ENCODE measurements around the gene INTS7. TPM values are rescaled to one million over a fixed set of nuclear protein-coding genes. Genes with fewer than 3 reads are reported as not detected.
A peak's percentile ranks its signal among the peaks of the same experiment; 100 is the strongest.
"Not testable (repeated sequence)": the region's sequence is repeated elsewhere in the genome, so short reads cannot be mapped to it uniquely, and the experiment has no call there.

INTS7 gene
- total RNA-seq, 2 donors from 2014 or later, result 11.0 to 18.5 TPM

GRCh38 chr1:211938561-211938997 lies 96.8 kb downstream of the INTS7 start:
- Histone ChIP-seq H3K9me3 (no peaks in the 10 kb centered on the region), H3K9ac (ENCODE audit: low read depth in 2 of 2, low read length in 2 of 2) (no peak overlapping the region), H3K4me1 (no peaks in the 10 kb centered on the region), H3K4me3 (no peak overlapping the region), H3K36me3 (no peaks in the 10 kb centered on the region), H3K27ac (peak overlapping the region; percentile 19), H3K27me3 (no peaks in the 10 kb centered on the region)
- TF ChIP-seq, protein P1, sequence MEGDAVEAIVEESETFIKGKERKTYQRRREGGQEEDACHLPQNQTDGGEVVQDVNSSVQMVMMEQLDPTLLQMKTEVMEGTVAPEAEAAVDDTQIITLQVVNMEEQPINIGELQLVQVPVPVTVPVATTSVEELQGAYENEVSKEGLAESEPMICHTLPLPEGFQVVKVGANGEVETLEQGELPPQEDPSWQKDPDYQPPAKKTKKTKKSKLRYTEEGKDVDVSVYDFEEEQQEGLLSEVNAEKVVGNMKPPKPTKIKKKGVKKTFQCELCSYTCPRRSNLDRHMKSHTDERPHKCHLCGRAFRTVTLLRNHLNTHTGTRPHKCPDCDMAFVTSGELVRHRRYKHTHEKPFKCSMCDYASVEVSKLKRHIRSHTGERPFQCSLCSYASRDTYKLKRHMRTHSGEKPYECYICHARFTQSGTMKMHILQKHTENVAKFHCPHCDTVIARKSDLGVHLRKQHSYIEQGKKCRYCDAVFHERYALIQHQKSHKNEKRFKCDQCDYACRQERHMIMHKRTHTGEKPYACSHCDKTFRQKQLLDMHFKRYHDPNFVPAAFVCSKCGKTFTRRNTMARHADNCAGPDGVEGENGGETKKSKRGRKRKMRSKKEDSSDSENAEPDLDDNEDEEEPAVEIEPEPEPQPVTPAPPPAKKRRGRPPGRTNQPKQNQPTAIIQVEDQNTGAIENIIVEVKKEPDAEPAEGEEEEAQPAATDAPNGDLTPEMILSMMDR (IDR thresholded peaks at IDR 0.05), result no peak
- intact Hi-C loops (cut with DNase I), result no loop called here
- DNase-seq, result no peak

- H3K9me3 ChIP-seq; H3K36me3 ChIP-seq; H3K27me3 ChIP-seq; H3K9ac ChIP-seq (ENCODE audit: low read depth in 2 of 2, low read length in 2 of 2); intact Hi-C loops (cut with DNase I); H3K4me1 ChIP-seq; DNase-seq; H3K4me3 ChIP-seq; H3K27ac ChIP-seq: not testable (repeated sequence)
These were observed 97.9 kb downstream of the INTS7 start for GRCh38 chr1:211937422-211937821.

- H3K9me3 ChIP-seq, result no peaks in the 10 kb centered on the region
- no peaks in the 10 kb centered on the region for H3K36me3 ChIP-seq
- DNase-seq, result no peak
- H3K4me3 ChIP-seq, result no peak overlapping the region
- H3K4me1 ChIP-seq, result no peaks in the 10 kb centered on the region
- H3K27me3 ChIP-seq, result no peaks in the 10 kb centered on the region
- H3K9ac ChIP-seq (ENCODE audit: low read depth in 2 of 2, low read length in 2 of 2), result no peak overlapping the region
- no peak overlapping the region for H3K27ac ChIP-seq
- intact Hi-C loops (cut with DNase I), result no loop called here
- TF ChIP-seq, protein P1 (IDR thresholded peaks at IDR 0.05), result no peak
These were observed 99.8 kb downstream of the INTS7 start for GRCh38 chr1:211935448-211935970.

DNA sequence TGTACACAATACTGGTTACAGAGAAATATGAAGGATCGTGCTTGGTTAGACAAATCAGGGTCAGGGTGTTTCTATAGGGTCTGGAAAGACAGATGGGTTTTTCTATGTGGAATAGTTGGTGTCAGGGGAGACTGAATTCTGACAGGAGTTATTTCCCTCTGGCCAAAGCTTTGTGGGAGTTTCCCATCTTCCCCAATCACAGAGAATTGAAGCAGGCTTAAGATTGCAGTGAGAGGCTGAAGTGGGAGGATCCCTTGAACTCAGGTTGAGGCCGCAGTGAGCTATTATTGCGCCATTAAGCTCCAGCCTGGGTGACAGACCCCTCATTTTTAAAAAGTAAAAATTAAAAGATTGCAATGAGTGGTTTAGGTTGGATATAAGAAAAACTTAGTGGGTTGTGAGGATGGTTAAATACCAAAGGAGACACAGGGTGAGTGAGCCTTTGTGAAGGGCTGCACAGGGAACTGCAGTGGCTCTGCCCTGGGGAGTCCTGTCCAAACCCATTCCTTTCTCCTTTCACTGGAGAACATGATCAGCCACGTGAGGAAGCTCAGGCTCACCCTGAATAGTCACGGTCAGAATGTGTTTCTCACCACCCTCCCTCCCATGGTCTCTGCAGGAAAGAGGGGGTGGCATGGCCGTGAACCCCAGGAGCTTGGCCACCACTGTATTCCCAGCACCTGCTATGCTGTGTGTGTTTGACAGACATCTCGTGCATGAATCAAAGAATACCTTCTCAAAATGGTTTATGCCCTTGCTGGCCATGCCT lies 101.2 kb downstream of the INTS7 start:
- Histone ChIP-seq H3K36me3 (no peaks in the 10 kb centered on the region), H3K4me1 (peaks cover 5% of the 10 kb centered on the region), H3K9me3 (no peaks in the 10 kb centered on the region), H3K27ac (no peak overlapping the region), H3K9ac (ENCODE audit: low read depth in 2 of 2, low read length in 2 of 2) (no peak overlapping the region), H3K27me3 (no peaks in the 10 kb centered on the region), H3K4me3 (no peak overlapping the region)
- DNase-seq, result no peak
- intact Hi-C loops (cut with DNase I), result no loop called here
- TF ChIP-seq, protein P1 (IDR thresholded peaks at IDR 0.05), result no peak

DNA sequence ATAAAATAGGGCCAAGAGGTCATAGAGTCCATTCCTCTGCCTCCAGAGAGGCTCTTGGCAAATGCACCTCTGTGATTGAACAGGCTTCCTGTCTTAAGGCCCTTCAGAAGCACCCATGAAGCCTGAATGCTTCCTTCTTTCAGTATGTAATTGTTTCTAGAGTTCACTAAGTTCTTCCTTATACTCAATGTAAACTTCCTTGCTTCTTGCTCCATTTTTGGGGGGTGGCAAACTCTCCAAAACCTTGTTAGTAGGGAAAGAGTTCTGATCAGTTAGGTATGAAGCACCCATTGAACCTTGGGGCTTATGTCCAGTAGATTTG lies 102.5 kb downstream of the INTS7 start:
- no peaks in the 10 kb centered on the region for H3K36me3 ChIP-seq
- intact Hi-C loops (cut with DNase I), result no loop called here
- peaks cover 10% of the 10 kb centered on the region for H3K4me1 ChIP-seq
- DNase-seq, result no peak
- TF ChIP-seq, protein P1 (IDR thresholded peaks at IDR 0.05), result no peak
- no peak overlapping the region for H3K4me3 ChIP-seq
- no peaks in the 10 kb centered on the region for H3K9me3 ChIP-seq
- no peaks in the 10 kb centered on the region for H3K27me3 ChIP-seq
- H3K9ac ChIP-seq (ENCODE audit: low read depth in 2 of 2, low read length in 2 of 2), result no peak overlapping the region
- H3K27ac ChIP-seq, result no peak overlapping the region

GRCh38 chr1:211932231-211932932 lies 103.0 kb downstream of the INTS7 start:
- no peak for DNase-seq
- H3K4me3 ChIP-seq, result no peak overlapping the region

More at GRCh38 chr1:211932231-211932932, 103.0 kb downstream of the INTS7 start:
- H3K9ac ChIP-seq (ENCODE audit: low read depth in 2 of 2, low read length in 2 of 2), result no peak overlapping the region
- H3K36me3 ChIP-seq, result no peaks in the 10 kb centered on the region
- intact Hi-C loops (cut with DNase I), result no loop called here
- H3K4me1 ChIP-seq, result peaks cover 10% of the 10 kb centered on the region
- TF ChIP-seq, protein P1 (IDR thresholded peaks at IDR 0.05), result no peak
- H3K9me3 ChIP-seq, result no peaks in the 10 kb centered on the region
- H3K27ac ChIP-seq, result no peak overlapping the region
- no peaks in the 10 kb centered on the region for H3K27me3 ChIP-seq

All from colonic mucosa (tissue), 4 donors.